GM12878 (cell line): ENCODE measurements around the gene ACTRT3. TPM values are rescaled to one million over a fixed set of nuclear protein-coding genes. Genes with fewer than 3 reads are reported as not detected.
A peak's percentile ranks its signal among the peaks of the same experiment; 100 is the strongest.

Experiments
- BCLAF1 ChIP-seq: fragments of 450-650 bp; IDR thresholded peaks from 2 replicates; pipeline ENCODE4 v1.6.1; 2017; ENCODE audit warnings: antibody characterized with exemption, mild to moderate bottlenecking, moderate library complexity
- CEBPB ChIP-seq, 2 experiments: fragments of 150-350 bp in 1 of 2; IDR thresholded peaks; 2 replicates each; pipeline ENCODE4 v1.6.1; 2012 to 2014; ENCODE audit warnings: low read depth in 2 of 2, low read length in 2 of 2, borderline replicate concordance in 1 of 2, inconsistent platforms in 1 of 2
- CHD1 ChIP-seq: IDR thresholded peaks from 2 replicates; pipeline ENCODE4 v1.6.1; 2012; ENCODE audit warnings: low read depth, low read length, improper control_type of control experiment
- E2F4 ChIP-seq: IDR thresholded peaks from 2 replicates; pipeline ENCODE4 v1.6.1; 2012; ENCODE audit warnings: low read depth, low read length, improper control_type of control experiment
- EED ChIP-seq: sonication (generic); IDR thresholded peaks from 2 replicates; pipeline ENCODE4 v1.6.1; 2016; ENCODE audit warnings: antibody characterized with exemption, low read depth
- IRF4 ChIP-seq: IDR thresholded peaks from 2 replicates; pipeline ENCODE4 v1.6.1; 2011; ENCODE audit warnings: low read depth, low read length
- JUND ChIP-seq: IDR thresholded peaks from 2 replicates; pipeline ENCODE4 v1.6.1; 2012; ENCODE audit warnings: low read depth, mild to moderate bottlenecking, low read length, improper control_type of control experiment, moderate library complexity
- MTA3 ChIP-seq: IDR thresholded peaks from 2 replicates; pipeline ENCODE4 v1.6.1; 2012; ENCODE audit warnings: low read length, inconsistent platforms, borderline replicate concordance
- MYB ChIP-seq: fragments of 150-350 bp; IDR thresholded peaks from 2 replicates; pipeline ENCODE4 v1.6.1; 2014; ENCODE audit warnings: mild to moderate bottlenecking, low read depth, low read length, borderline replicate concordance
- NFXL1 ChIP-seq: fragments of 450-650 bp; IDR thresholded peaks from 2 replicates; pipeline ENCODE4 v1.6.1; 2017; ENCODE audit warnings: antibody characterized with exemption, mild to moderate bottlenecking, borderline replicate concordance
- PKNOX1 ChIP-seq: fragments of 450-650 bp; IDR thresholded peaks from 2 replicates; pipeline ENCODE4 v1.6.1; 2016; ENCODE audit warnings: mild to moderate bottlenecking
- RB1 ChIP-seq: fragments of 450-650 bp; formaldehyde crosslinking; IDR thresholded peaks from 2 replicates; pipeline ENCODE4 v1.6.1; 2017; ENCODE audit warnings: mild to moderate bottlenecking, borderline replicate concordance
- SMARCA5 ChIP-seq: fragments of 450-650 bp; IDR thresholded peaks from 2 replicates; pipeline ENCODE4 v1.6.1; 2017; ENCODE audit warnings: mild to moderate bottlenecking
- TARDBP ChIP-seq: IDR thresholded peaks from 2 replicates; pipeline ENCODE4 v1.6.1; 2016; ENCODE audit warnings: borderline replicate concordance
- ZNF217 ChIP-seq: fragments of 450-650 bp; IDR thresholded peaks from 2 replicates; pipeline ENCODE4 v1.6.1; 2017; ENCODE audit warnings: antibody characterized with exemption, mild to moderate bottlenecking
- ZNF24 ChIP-seq: fragments of 450-650 bp; IDR thresholded peaks from 2 replicates; pipeline ENCODE4 v1.6.1; 2017; ENCODE audit warnings: antibody characterized with exemption, mild to moderate bottlenecking
- ZNF622 ChIP-seq: fragments of 450-650 bp; IDR thresholded peaks from 2 replicates; pipeline ENCODE4 v1.6.1; 2017; ENCODE audit warnings: mild to moderate bottlenecking, inconsistent platforms
- polyA plus RNA-seq, 11 experiments: library from polyadenylated mRNA; depleted of rRNA in 4 of 11; unstranded in 6 of 11; stranded (reverse) in 5 of 11; fragments of >200 nt; fragmentation: Nextera tagmentation in 4 of 11; fragmentation: Illumina TruSeq in 1 of 11; extraction: Ambion mirVana in 4 of 11; extraction: Trizol in 1 of 11; gene quantifications; 1 replicate in 1 of 11; 2 replicates in 10 of 11; pipeline versions ENCODE4 v1.2.1 to v1.2.3, GENCODE V29; 2011 to 2016; ENCODE audit warnings: inconsistent platforms in 2 of 11, missing spikeins in 2 of 11, low read depth in 1 of 11
- total RNA-seq, 4 experiments: library from RNA; depleted of rRNA in 3 of 4; stranded (reverse); fragments of >200 nt in 3 of 4; fragmentation: Illumina TruSeq in 1 of 4; extraction: Trizol in 1 of 4; gene quantifications; 2 replicates each; pipeline versions ENCODE4 v1.2.1 to v1.2.3, GENCODE V29; 2013 to 2021
- TF ChIP-seq, protein P1 (sequence below): fragments of 450-650 bp; IDR thresholded peaks from 2 replicates; pipeline ENCODE4 v1.6.1; 2018; ENCODE audit warnings: mild to moderate bottlenecking, low read depth, moderate library complexity; ENCODE audit not compliant: partially characterized antibody
- TF ChIP-seq, protein P2 (sequence below): IDR thresholded peaks from 2 replicates; pipeline ENCODE4 v1.6.1; 2011; ENCODE audit warnings: mild to moderate bottlenecking, low read depth, low read length, moderate library complexity; ENCODE audit not compliant: insufficient replicate concordance
- TF ChIP-seq, protein P3 (sequence below): fragments of 150-350 bp; IDR thresholded peaks from 2 replicates; pipeline ENCODE4 v1.6.1; 2014; ENCODE audit warnings: mild to moderate bottlenecking, low read depth, low read length

The ACTRT3 gene
- total and polyA plus RNA-seq, 10 of the 15 experiments (the other 5 are each of a cell fraction or from before 2014, with no cell fraction given) = 0.02 to 0.58 (median 0.11) TPM; not detected in 1

- TF ChIP-seq, protein P1, sequence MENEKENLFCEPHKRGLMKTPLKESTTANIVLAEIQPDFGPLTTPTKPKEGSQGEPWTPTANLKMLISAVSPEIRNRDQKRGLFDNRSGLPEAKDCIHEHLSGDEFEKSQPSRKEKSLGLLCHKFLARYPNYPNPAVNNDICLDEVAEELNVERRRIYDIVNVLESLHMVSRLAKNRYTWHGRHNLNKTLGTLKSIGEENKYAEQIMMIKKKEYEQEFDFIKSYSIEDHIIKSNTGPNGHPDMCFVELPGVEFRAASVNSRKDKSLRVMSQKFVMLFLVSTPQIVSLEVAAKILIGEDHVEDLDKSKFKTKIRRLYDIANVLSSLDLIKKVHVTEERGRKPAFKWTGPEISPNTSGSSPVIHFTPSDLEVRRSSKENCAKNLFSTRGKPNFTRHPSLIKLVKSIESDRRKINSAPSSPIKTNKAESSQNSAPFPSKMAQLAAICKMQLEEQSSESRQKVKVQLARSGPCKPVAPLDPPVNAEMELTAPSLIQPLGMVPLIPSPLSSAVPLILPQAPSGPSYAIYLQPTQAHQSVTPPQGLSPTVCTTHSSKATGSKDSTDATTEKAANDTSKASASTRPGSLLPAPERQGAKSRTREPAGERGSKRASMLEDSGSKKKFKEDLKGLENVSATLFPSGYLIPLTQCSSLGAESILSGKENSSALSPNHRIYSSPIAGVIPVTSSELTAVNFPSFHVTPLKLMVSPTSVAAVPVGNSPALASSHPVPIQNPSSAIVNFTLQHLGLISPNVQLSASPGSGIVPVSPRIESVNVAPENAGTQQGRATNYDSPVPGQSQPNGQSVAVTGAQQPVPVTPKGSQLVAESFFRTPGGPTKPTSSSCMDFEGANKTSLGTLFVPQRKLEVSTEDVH = no peak
- TF ChIP-seq E2F4 = no peak
- TF ChIP-seq PKNOX1 = no peak
- TF ChIP-seq ZNF217 = 0 out of 2 replicates have a peak, but pooled peaks have one; percentile 26
- peak; percentile 81 for TF ChIP-seq RB1
- TF ChIP-seq BCLAF1 = no peak
- no peak for TF ChIP-seq EED
- no peak for TF ChIP-seq TARDBP
- TF ChIP-seq CEBPB (IDR thresholded peaks at IDR 0.05; ENCODE audit: borderline replicate concordance in 1 of 2, low read depth in 2 of 2, low read length in 2 of 2) = no peak
- TF ChIP-seq JUND = 0 out of 2 replicates have a peak, but pooled peaks have one; percentile 26
- no peak for TF ChIP-seq CHD1
- TF ChIP-seq NFXL1 = no peak
- TF ChIP-seq, protein P2, sequence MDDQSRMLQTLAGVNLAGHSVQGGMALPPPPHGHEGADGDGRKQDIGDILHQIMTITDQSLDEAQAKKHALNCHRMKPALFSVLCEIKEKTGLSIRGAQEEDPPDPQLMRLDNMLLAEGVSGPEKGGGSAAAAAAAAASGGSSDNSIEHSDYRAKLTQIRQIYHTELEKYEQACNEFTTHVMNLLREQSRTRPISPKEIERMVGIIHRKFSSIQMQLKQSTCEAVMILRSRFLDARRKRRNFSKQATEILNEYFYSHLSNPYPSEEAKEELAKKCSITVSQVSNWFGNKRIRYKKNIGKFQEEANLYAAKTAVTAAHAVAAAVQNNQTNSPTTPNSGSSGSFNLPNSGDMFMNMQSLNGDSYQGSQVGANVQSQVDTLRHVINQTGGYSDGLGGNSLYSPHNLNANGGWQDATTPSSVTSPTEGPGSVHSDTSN = no peak
- TF ChIP-seq MYB = no peak
- no peak for TF ChIP-seq ZNF24
- no peak for TF ChIP-seq ZNF622
- TF ChIP-seq SMARCA5 = no peak; the same call in 1 of the 2 replicates
- TF ChIP-seq, protein P3, sequence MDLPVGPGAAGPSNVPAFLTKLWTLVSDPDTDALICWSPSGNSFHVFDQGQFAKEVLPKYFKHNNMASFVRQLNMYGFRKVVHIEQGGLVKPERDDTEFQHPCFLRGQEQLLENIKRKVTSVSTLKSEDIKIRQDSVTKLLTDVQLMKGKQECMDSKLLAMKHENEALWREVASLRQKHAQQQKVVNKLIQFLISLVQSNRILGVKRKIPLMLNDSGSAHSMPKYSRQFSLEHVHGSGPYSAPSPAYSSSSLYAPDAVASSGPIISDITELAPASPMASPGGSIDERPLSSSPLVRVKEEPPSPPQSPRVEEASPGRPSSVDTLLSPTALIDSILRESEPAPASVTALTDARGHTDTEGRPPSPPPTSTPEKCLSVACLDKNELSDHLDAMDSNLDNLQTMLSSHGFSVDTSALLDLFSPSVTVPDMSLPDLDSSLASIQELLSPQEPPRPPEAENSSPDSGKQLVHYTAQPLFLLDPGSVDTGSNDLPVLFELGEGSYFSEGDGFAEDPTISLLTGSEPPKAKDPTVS = no peak
- no peak for TF ChIP-seq IRF4
- no peak for TF ChIP-seq MTA3
Measured at GRCh38 chr3:169764312-169764881, 5.0 kb downstream of the ACTRT3 start (continued).
